ENCODE data around the gene TCP11X2.
"Not testable (repeated sequence)": the region's sequence is repeated elsewhere in the genome, so short reads cannot be mapped to it uniquely, and the experiment has no call there.

Gene TCP11X2

DNA sequence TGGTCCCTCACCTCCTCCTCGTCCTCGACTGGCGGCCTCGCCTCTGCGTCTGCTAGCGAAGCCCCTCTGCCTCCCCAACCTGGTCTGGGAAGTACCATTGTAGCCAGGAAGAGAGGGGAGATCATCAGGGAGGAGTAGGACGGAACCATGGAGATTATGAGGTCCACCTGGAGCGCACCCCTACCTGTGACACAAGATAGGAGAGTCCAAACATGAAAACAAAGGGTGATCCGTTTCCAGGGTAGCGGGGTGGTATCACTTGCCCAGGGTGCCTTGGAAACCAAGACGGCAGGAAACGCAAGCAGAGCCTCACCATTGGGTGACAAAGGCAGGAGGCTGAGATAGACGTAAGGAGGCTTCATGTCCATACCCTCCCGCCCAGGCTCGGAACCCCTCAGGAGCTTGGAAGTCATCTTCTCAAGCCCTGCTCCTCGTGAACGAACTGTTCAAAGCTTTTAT is at the start of gene TCP11X2:
Gene TCP11X2 (minus strand): TSS at position 51 of the 459 bp plus-strand sequence.
- DNase-seq, result not testable (repeated sequence)

DNA sequence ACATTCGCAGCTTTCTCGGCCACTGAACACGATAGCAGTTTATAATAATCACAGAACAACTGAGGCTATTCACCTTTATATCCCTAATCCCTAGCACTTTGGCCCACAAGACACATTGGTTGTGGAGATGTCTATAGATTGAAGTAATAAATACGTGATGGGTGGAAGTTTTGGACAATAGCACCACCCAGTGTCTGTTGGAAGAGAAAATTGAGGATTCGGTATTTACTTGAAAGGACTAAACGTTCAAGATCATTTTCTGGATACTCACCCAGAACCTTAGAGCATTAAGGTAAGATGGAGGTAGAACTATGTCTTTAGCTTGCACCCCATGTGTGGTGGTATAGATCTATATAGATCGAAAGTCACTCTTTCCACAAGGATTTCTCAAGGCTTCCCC is 45.7 kb upstream of the TCP11X2 start:
- peak; percentile 4 to 74 (median 61) for DNase-seq

DNA sequence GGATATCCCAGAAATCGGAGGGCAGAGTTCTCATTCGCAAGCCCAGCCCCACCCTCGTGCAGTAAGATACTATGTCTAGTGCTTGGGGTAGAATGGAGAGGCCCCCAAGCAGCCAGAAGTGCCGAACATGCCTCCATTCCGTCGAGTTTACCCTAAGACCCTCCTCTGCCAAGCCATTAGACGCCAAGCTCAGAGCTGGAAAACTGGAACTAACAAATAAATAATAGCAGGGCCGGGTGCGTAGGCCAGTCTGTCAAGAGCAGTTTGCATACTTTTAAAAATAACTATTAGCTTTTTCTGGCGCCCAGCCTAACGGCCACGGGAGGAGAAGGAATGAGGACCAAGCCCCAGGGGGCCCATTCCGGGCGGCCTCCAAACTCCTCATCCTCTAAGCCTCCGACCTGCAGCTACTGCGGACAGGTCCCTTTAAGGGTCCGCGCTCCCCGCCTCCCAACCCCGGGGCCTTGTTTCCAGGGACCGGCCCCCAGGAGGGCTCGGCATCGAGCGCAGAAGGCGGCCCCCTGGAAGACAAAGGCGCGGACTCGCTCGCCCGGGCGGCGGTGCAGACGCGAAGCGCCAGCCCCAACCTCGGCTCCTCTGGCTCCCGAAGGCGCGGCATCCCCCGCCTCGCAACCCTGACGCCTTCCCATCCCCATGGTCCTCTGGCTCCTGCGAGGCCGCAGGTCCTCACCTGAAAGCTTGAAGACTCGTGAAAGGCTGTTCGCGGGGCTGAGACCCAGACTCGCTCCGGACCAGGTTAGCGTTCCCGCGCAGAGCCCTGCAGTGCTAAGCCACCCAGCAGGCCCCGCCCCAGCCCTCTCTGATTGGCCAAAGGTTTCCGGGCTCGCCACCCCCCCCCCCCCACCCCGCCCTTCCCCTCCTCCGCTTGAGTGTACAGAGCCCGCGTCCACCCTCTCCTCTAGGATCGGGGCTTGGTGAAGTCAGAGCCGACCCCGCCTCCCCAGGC is 44.6 kb upstream of the TCP11X2 start, which contains the start of gene TMSB15A:
Gene TMSB15A (minus strand): TSS at position 765 of the 967 bp plus-strand sequence.
- peak; percentile 53 to 92 (median 88) for DNase-seq

DNA sequence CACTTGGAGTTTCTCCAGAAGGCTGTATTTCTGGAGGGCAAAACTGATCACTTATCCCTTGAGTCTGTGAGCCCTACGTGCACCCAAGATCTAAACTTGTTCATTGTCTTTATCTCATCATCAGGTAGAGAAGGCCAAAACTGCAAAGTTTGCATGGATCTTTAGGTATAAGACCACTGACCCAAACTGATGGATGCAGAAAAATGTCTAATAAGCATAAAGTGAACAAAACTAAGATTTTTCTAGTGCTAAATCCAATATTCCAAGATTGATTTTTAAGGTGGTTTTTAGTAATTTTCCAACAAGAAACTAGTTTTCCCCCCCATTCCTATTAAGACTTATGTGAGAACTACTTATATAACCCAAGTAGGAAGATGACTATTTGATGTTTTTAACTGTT is 42.9 kb upstream of the TCP11X2 start:
- DNase-seq, result no peak

DNA sequence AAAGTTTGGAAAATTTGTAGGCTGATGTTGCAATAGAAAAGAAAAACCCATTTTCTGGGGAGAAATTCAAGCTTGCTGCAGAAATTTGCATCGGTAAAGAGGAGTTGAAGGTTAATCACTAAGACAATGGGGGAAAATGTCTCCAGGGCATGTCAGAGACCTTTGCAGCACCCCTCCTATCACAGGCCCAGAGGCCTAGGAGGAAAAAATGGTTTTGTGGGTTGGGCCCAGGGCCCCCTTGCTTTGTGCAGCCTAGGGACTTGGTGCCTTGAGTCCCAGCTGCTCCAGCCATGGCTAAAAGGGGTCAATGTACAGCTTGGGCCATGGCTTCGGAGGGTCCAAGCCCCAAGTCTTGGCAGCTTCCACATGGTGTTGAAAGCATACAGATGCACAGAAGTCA is 27.1 kb upstream of the TCP11X2 start:
- no peak for DNase-seq

DNA sequence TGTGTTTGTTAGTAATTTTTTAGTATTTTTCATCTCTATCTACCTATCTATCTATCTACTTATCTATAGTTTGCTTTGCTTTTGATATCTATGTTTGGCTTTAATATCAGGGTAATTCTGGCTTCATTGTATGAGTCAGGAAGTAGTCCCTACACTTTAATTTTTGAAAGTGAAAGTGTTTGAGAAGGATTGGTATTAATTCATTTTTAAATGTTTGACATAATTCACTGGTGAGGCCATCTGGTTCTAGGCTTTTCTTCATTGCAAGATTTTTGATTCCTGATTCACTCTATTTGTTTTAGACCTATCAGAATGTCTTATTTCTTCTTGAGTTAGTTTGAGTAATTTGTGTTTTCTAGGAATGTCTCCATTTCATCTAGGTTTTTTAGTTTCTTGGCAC is 20.2 kb upstream of the TCP11X2 start:
- no peak for DNase-seq

DNA sequence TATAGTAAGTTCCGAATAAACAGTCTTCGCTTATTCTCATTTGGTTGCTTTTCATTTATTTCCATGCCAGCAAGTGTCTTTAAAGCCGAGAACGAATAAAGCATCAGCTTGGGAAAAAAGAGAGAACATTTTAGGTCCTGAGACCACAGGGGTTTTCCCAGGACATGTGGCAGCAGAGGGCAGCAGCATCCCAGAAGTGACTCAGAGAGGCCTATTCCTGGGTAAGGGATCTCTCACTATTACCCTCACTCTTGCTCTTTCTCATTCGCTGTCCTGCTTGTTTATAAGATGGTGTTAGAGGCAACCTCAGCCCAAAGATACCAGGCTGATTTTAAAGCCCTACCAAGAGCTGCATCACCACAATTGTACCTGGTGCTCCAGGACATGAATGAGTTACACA is 7.2 kb upstream of the TCP11X2 start:
- DNase-seq, result not testable (repeated sequence)

DNA sequence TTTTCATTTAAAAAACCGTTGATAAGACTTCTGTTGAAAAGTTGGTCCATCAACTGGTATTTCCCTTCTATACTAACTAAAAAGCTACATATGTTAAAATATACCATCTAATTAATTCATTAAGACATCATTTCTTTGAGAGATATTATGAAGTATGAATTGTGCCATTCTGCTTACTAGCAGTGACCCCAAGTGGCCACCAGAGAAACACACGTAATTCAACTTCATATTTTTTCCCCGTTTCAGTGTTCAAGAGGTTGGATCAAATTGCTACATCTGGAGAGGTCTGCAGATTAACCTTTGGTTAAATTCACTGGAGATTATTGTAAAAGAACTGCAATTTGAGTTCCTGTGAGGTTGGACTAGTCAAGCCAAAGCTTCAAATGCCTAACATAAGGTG is 1.4 kb downstream of the TCP11X2 start:
- DNase-seq, result not testable (repeated sequence)

DNA sequence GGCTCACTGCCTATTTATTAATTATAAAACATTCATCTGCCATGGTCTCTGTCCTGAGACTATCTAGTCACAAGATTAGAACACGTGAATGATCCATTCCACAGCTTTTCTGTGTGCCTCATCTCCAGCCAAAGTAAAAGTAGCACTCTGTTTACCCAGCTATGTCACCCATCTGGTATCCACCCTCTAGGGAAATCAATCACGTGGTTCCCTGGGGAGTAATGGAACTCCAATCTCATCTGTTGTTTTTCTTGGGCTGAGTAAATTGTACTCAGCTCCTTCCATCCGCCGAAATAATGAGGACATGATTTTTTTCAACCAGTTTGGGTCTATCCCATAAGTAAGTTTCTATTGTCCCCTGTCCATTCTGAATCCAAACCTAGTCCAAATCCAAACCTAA is 13.0 kb downstream of the TCP11X2 start:
- not testable (repeated sequence) for DNase-seq

DNA sequence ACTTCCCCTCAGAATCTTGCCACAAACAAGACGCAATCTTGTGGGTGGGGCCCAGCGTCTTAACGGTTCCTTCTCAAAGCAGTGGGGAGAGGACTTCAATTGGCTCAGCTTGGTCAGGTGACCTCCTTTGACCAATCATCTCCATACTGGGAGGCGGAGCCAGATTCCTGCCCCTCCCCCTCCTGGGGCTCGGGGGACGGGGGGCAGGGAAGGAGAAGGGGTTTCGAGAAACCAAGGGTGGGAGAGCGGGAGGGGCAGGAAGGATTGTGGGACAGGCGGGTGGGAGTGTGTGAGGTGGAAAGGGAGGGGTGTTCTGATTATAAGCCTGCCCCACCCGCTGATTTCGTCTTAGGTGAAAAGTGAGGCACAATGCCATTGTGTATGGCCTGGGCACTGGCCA is 31.7 kb downstream of the TCP11X2 start, which contains the start of gene NXF2B:
Gene NXF2B (minus strand): TSS at position 101 of the 400 bp plus-strand sequence. CDS start 59,972 bp downstream, outside the sequence.
- not testable (repeated sequence) for DNase-seq

DNA sequence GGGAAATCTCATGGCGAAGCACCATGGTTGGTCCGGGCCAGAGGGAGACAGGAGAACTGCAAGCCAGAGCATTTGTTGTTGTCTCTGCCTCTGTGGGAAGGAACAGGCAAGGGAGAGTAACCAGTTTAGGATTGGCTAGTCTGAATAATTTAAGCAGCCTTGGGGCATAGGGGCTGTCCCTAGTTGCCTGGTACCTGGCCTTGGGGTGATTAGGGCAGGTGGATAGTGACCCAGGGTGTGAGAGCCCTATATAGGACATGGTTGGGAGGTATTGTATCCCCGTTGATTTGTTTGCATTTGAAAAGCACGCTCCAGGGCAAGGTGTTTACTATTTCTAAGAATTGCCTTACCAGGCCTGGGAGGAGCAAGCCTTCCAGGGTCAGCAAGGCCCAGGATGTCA is 57.1 kb downstream of the TCP11X2 start:
- DNase-seq, result not testable (repeated sequence)
